Astrocyte (in vitro differentiated cells and primary cell): Measurements from ENCODE around the gene BBS5.

Source experiments
- CTCF ChIP-seq: IDR thresholded peaks from 2 replicates; pipeline ENCODE4 v1.5.1; 2011; ENCODE audit warnings: low read depth, mild to moderate bottlenecking, inconsistent platforms, low read length, moderate library complexity; ENCODE audit not compliant: insufficient read depth
- EZH2 ChIP-seq: IDR thresholded peaks from 2 replicates; pipeline ENCODE4 v1.6.1; 2012; ENCODE audit warnings: mild to moderate bottlenecking, low read length, inconsistent platforms; ENCODE audit not compliant: insufficient read depth

DNA sequence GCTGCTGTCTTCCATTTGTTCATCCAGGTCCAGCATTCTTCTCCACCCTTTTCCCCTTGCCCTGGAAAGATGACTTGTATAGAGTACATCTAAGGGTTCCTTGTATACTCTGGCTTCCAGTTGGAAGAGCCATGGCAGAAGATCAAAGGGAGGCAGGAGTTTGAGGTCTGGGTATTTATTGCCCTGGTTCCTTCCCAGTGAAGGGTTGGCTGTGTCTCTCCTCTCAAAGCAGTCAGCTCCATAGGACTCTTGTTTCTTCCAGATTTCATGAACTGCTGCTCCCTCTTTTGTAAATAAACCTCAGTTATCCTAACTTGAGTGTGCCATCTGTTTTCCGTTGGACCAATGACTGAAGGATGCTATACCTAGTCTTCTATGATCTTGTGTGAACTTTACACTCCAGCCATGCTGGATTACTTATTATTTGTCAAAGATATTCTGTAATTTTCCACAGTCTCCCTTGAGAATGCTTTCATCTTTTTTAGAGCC is 6.4 kb downstream of the BBS5 start:
- TF ChIP-seq CTCF = no peak
- TF ChIP-seq EZH2 = no peak
